ENCODE results near the gene TMEM273.
A peak's percentile ranks its signal among the peaks of the same experiment; 100 is the strongest.

TMEM273 gene

GRCh38 chr10:49187950-49188761 lies at the start of gene TMEM273:
Gene TMEM273, minus strand, starts transcription at chr10:49188391. Its CDS starts 55 bp downstream, at chr10:49188336.
- no peak for DNase-seq (ENCODE audit: low read depth)

GRCh38 chr10:49237985-49238384 lies 49.8 kb upstream of the TMEM273 start:
- no peak for DNase-seq (ENCODE audit: low read depth)

GRCh38 chr10:49235392-49235791 lies 47.2 kb upstream of the TMEM273 start:
- no peak for DNase-seq (ENCODE audit: low read depth)

GRCh38 chr10:49231086-49231820 lies 43.1 kb upstream of the TMEM273 start:
- peak; percentile 33 for DNase-seq (ENCODE audit: low read depth)

GRCh38 chr10:49230004-49230403 lies 41.8 kb upstream of the TMEM273 start:
- DNase-seq (ENCODE audit: low read depth), result no peak

- DNase-seq (ENCODE audit: low read depth), result no peak
These were observed 40.5 kb upstream of the TMEM273 start for GRCh38 chr10:49228677-49229076.

GRCh38 chr10:49227406-49227805 lies 39.2 kb upstream of the TMEM273 start:
- no peak for DNase-seq (ENCODE audit: low read depth)

DNA sequence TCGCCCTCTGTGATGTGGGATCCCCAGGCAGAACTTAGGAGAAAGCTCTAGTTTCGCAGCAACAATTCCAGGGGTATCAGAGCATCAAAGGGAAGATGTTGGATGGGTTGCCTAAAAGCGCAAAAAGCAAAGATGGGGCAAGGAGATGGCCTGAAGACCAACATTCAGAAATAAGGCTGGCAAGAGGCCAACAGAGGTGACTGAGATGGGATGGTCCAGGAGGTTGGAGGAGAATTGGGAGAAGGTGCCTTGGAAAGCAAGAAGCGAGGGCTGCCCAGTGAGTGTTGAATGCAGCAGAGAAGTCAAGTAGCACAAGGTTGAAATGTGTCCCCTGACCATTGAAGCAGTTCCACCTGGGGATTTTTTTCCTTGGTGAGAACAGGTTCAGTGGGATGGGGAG lies 38.4 kb upstream of the TMEM273 start:
- DNase-seq (ENCODE audit: low read depth), result no peak

DNA sequence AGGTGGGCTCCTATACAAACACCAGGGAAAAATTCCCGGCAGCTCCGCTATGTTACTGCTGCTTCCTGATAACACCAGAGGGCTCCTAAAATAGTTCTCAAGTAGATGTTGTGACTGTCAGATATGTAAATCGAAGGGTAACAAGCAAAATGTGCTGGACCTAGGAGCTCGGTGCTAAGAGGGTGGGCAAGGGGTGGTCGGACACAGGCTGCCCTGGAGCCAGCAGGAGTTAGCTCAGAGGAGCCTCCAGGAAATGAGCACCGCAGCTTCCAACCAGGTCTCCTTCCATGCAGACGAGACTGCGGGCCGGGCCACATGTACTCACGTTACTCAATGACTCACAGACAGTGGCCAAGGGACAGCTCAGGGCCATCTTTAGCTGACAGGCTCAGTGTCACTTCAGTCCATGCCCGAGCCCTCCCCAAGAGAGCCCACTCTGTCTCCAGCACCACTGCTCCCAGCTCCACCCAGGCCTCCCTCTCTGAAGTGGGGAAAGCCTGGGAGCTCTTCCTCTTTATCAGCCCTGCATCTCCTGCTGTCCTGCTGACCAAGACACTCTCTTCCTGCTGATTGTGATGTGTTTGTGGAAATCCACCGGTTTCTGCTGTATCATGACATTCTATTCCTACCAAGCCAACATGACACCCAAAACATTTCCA lies 37.2 kb upstream of the TMEM273 start:
- DNase-seq (ENCODE audit: low read depth), result no peak

DNA sequence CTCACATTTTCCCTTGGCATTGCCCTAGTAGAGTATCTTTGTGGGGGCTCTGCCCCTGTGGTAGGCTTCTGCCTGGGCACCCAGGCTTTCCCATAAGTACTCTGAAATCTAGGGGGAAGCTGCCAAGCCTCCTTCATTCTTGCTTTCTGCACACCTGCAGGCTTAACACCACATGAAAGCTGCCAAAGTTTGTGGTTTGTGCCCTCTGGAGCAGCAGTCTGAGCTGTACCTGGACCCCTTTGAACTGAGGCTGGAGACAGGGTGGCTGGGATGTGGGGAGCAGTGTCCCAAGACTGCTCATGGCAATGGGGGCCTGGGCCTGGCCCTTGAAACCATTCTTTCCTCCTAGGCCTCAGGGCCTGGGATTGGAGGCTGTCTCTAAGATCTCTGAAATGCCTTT lies 35.0 kb upstream of the TMEM273 start:
- no peak for DNase-seq (ENCODE audit: low read depth)

DNA sequence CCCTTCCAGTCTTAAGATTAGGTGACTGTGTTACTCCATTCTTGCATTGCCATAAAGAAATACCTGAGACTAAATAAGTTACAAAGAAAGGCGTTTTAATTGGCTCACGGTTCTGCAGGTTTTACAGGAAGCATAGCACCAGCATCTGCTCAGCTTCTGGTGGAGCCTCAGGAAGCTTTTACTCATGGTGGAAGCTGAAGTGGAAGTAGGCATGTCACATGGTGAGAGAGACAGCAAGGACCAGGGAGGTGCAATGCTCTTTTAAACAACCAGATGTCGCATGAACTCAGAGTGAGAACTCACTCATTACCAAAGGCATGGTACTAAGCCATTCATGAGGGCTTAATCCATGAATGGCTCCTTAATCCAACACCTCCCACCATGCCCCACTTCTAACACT lies 34.0 kb upstream of the TMEM273 start:
- DNase-seq (ENCODE audit: low read depth), result no peak

DNA sequence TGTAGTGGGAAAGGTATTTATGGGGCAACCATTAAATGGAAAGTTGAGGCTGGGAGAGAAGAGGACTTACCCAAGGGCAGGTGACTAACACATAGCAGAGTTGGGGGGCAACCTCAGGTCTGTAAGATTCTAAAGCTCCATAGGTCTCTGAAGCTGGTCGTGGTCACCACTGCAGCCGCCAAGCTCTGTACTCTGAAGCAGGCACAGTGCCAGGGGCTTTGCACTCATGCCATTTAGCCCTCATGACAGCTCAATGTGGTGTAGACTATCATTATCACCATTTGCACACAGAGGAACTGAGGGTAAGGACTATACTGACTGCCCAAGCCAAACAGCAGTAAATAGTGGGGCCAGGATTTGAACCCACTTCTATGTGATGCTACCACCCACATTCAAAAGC lies 32.5 kb upstream of the TMEM273 start:
- no peak for DNase-seq (ENCODE audit: low read depth)

DNA sequence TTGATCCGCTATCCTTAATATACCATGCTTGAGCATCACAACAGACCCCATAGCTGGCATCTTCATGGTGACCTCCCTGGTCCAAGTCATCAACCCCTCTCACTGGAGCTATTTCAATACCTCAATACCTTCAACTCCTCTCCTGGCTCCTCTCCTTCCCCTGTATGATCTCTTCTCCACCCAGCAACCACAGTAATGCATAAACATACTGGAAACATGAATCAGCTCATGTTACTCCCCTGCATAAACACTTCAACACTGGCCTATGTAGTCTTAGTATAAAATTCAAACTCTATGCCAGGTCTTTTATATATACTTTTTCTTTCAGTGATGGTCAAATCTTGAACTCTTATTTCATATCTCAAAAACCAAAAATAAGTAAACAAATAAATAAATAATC lies 31.8 kb upstream of the TMEM273 start:
- DNase-seq (ENCODE audit: low read depth), result no peak

DNA sequence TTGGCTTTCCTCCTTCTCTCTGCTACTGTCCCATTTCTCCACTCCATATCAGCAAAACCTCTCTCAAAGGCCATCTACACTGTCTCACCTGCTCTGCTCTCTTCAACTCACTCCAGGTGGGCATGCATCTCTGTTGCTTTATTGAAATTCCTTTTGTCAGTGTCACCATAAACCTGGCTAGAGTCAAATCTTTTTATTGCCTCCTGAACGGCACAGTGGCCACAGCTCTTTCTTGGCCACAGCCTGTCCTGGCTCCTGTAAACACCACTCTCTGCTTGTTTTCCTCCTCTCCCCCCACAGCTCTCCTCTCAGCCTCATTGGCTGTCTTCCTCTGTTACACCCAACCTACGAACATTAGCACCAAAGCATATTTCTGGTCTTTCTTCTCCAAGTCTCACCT lies 31.1 kb upstream of the TMEM273 start:
- no peak for DNase-seq (ENCODE audit: low read depth)

DNA sequence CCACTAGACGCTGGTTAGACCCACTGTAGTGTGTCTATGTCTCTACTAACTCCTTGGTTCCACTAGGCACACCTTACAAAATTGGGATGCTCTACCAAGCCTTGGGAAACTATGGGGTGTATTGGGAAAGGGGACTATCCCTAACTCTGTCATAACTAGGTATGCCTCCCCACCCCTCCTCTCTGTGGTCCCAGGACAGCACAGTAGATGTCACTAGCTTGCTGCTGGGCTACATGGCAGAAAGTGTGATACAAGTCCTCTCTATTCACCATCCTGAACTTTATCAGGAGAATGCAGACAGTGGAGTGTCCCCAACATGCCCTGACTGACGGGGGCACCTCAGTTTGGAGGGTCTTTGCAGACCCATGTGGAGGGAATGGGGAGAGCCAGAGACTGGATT lies 30.3 kb upstream of the TMEM273 start:
- DNase-seq (ENCODE audit: low read depth), result no peak

DNA sequence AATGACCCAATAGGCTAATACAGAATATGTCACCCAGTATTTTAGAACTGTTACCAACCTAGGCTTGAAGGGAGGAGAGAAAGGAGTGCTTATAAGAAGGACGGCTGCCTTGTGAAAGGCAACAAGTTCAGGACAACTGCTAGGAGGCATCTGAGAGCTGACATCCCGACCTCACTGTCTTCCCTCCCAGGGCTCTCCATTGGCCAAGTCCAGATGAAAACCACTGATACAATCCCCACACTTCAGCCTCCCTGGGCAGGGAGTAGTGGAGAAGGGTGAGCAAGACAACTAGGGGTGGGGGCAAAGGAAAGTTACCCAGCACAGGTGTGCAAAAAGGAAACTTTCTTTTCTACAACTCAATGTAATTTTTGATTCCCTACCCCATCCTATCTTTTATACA lies 29.5 kb upstream of the TMEM273 start:
- DNase-seq (ENCODE audit: low read depth), result no peak

GRCh38 chr10:49213211-49213610 lies 25.0 kb upstream of the TMEM273 start:
- no peak for DNase-seq (ENCODE audit: low read depth)

DNA sequence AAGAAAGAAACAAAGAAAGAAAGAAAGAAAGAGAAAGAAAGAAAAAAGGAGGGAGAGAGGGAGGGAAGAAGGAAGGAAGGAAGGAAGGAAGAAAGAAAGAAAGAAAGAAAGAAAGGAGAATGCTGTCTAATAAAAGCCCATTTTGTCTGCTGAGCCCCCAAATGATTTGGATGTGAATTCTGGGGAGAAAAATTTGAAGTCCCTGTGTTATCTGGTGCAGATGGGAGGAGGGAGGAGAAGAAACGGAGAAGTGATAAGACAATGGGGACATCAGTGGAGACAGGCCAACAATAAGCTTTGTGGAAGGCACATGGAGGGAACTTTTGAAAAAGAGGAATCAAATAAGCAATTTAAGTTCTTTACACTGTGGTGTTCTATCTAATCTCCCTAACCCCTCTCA lies 24.6 kb upstream of the TMEM273 start:
- no peak for DNase-seq (ENCODE audit: low read depth)

DNA sequence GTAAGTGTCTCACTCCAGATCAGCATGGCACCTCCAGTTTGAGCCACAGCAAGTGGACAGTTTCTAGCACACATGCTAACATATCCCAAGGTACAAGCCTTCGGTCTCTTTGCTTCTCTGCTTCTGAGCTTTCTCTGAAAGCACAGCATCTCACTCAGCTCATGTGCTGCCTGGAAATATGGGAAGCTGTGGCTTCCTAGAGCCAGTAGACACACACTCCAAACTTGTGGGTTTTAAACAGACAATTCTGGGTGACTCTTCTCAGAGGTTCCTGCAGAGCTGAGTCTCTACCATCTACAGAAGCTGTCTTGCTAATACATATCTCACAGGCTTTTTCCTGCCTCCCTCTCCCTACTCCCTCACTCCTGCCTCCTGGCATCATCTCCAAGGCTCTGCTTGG lies 23.9 kb upstream of the TMEM273 start:
- DNase-seq (ENCODE audit: low read depth), result no peak

GRCh38 chr10:49208996-49209395 lies 20.8 kb upstream of the TMEM273 start:
- no peak for DNase-seq (ENCODE audit: low read depth)

- no peak for DNase-seq (ENCODE audit: low read depth)
These were observed 19.8 kb upstream of the TMEM273 start for GRCh38 chr10:49207936-49208487.

GRCh38 chr10:49207113-49207512 lies 18.9 kb upstream of the TMEM273 start:
- DNase-seq (ENCODE audit: low read depth), result no peak

DNA sequence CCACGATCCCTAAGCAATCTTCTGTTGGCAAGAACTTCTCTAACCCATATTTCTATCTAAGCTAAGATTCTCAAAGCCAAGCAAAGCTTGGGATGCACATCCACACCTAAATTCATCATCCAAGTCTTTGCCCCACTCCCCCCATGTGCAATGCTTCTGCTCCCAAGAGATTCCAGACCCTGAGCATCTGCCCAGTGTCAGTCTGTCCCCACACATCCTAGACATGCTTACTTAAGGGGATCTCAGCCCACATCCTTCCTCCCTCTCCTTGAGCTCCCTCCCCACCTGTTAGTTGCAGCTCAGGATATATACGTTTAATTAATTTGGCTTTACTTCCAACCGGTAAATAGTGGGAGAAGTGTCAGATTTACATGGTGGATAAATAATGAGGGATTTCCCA lies 17.0 kb upstream of the TMEM273 start:
- DNase-seq (ENCODE audit: low read depth), result no peak

Data from stromal cell of bone marrow (primary cell).